Subcutaneous abdominal adipose tissue (tissue), 5 donors: Measurements from ENCODE around the gene RBMS3.

Source experiments
- H3K27ac ChIP-seq: one replicate; pipeline ENCODE4 v1.7.0; 2013; ENCODE audit warnings: low read depth, mild to moderate bottlenecking, inconsistent platforms, low read length, moderate library complexity
- H3K27me3 ChIP-seq, 5 donors: one replicate each; pipeline ENCODE4 v1.7.0; 2013; ENCODE audit warnings: low read length in 5 of 5, inconsistent platforms in 1 of 5; ENCODE audit not compliant: control insufficient read depth in 5 of 5, insufficient read depth in 4 of 5
- H3K36me3 ChIP-seq, 5 donors: one replicate each; pipeline ENCODE4 v1.7.0; 2013; ENCODE audit warnings: low read length in 5 of 5; ENCODE audit not compliant: control insufficient read depth in 5 of 5, insufficient read depth in 5 of 5
- H3K4me1 ChIP-seq, 5 donors: one replicate each; pipeline ENCODE4 v1.7.0; 2013; ENCODE audit warnings: low read length in 5 of 5, mild to moderate bottlenecking in 3 of 5, moderate library complexity in 1 of 5; ENCODE audit not compliant: control insufficient read depth in 5 of 5, insufficient read depth in 5 of 5
- H3K4me3 ChIP-seq, 5 donors: one replicate each; pipeline ENCODE4 v1.7.0; 2013; ENCODE audit warnings: low read length in 5 of 5, low read depth in 1 of 5
- H3K9ac ChIP-seq, 5 donors: one replicate each; pipeline ENCODE4 v1.7.0; 2013; ENCODE audit warnings: low read length in 5 of 5, mild to moderate bottlenecking in 4 of 5, moderate library complexity in 3 of 5
- H3K9me3 ChIP-seq, 5 donors: one replicate each; pipeline ENCODE4 v1.7.0; 2013; ENCODE audit warnings: low read length in 5 of 5; ENCODE audit not compliant: control insufficient read depth in 5 of 5
- donor health status: healthy.
- donor health status: healthy.
- donor health status: healthy.
- donor health status: healthy.
- donor health status: healthy.

Gene RBMS3

GRCh38 chr3:29870136-29870535, 589.3 kb downstream of the RBMS3 start:
- no peaks in the 10 kb centered on the region for H3K27me3 ChIP-seq
- no peak overlapping the region for H3K4me3 ChIP-seq
- no peaks in the 10 kb centered on the region for H3K4me1 ChIP-seq
- H3K36me3 ChIP-seq = peaks cover 0 to 11% (median 2%) of the 10 kb centered on the region in 5 donors
- no peak overlapping the region for H3K9ac ChIP-seq
- H3K9me3 ChIP-seq = peaks cover 0 to 10% (median 0%) of the 10 kb centered on the region in 5 donors
- no peak overlapping the region for H3K27ac ChIP-seq

- H3K4me3 ChIP-seq = no peak overlapping the region
- no peak overlapping the region for H3K9ac ChIP-seq
- H3K4me1 ChIP-seq = no peaks in the 10 kb centered on the region
- H3K27me3 ChIP-seq = no peaks in the 10 kb centered on the region
- H3K36me3 ChIP-seq = peaks cover 0 to 11% (median 2%) of the 10 kb centered on the region in 5 donors
- no peak overlapping the region for H3K27ac ChIP-seq
- H3K9me3 ChIP-seq = peaks cover 0 to 10% (median 0%) of the 10 kb centered on the region in 5 donors
These were observed 590.2 kb downstream of the RBMS3 start for GRCh38 chr3:29871087-29871486.

- Histone ChIP-seq H3K4me3 (no peak overlapping the region), H3K9me3 (no peaks in the 10 kb centered on the region), H3K27ac (no peak overlapping the region), H3K36me3 (no peaks in the 10 kb centered on the region), H3K27me3 (no peaks in the 10 kb centered on the region), H3K4me1 (no peaks in the 10 kb centered on the region), H3K9ac (no peak overlapping the region)
These were observed 599.9 kb downstream of the RBMS3 start for GRCh38 chr3:29880809-29881208.

GRCh38 chr3:29887451-29887850, 606.6 kb downstream of the RBMS3 start:
- no peak overlapping the region for H3K4me3 ChIP-seq
- no peaks in the 10 kb centered on the region for H3K4me1 ChIP-seq
- H3K27me3 ChIP-seq = no peaks in the 10 kb centered on the region
- H3K9ac ChIP-seq = no peak overlapping the region
- H3K27ac ChIP-seq = no peak overlapping the region
- no peaks in the 10 kb centered on the region for H3K9me3 ChIP-seq
- H3K36me3 ChIP-seq = peaks cover 0 to 8% (median 2%) of the 10 kb centered on the region in 5 donors

GRCh38 chr3:29889215-29889614, 608.3 kb downstream of the RBMS3 start:
- Histone ChIP-seq H3K4me3 (no peak overlapping the region), H3K9me3 (no peaks in the 10 kb centered on the region), H3K36me3 (peaks cover 0 to 8% (median 2%) of the 10 kb centered on the region in 5 donors)

GRCh38 chr3:29890801-29891200, 609.9 kb downstream of the RBMS3 start:
- Histone ChIP-seq H3K27ac (no peak overlapping the region), H3K4me1 (no peaks in the 10 kb centered on the region), H3K9ac (no peak overlapping the region), H3K4me3 (no peak overlapping the region), H3K27me3 (no peaks in the 10 kb centered on the region), H3K36me3 (peaks cover 0 to 8% (median 2%) of the 10 kb centered on the region in 5 donors), H3K9me3 (no peaks in the 10 kb centered on the region)

More at GRCh38 chr3:29889215-29889614, 608.3 kb downstream of the RBMS3 start:
- H3K27ac ChIP-seq = no peak overlapping the region
- no peak overlapping the region for H3K9ac ChIP-seq
- no peaks in the 10 kb centered on the region for H3K27me3 ChIP-seq
- H3K4me1 ChIP-seq = no peaks in the 10 kb centered on the region

GRCh38 chr3:29892976-29893554, 612.2 kb downstream of the RBMS3 start:
- Histone ChIP-seq H3K9me3 (no peaks in the 10 kb centered on the region), H3K27ac (no peak overlapping the region), H3K4me3 (no peak overlapping the region), H3K36me3 (peaks cover 0 to 12% (median 3%) of the 10 kb centered on the region in 5 donors), H3K27me3 (no peaks in the 10 kb centered on the region), H3K9ac (no peak overlapping the region), H3K4me1 (no peaks in the 10 kb centered on the region)

GRCh38 chr3:29896856-29897255, 616.0 kb downstream of the RBMS3 start:
- Histone ChIP-seq H3K36me3 (peaks cover 0 to 17% (median 3%) of the 10 kb centered on the region in 5 donors), H3K4me3 (no peak overlapping the region), H3K9ac (no peak overlapping the region), H3K27ac (no peak overlapping the region), H3K4me1 (peaks cover 0 to 12% (median 5%) of the 10 kb centered on the region in 5 donors), H3K9me3 (no peaks in the 10 kb centered on the region), H3K27me3 (no peaks in the 10 kb centered on the region)

- H3K4me3 ChIP-seq = no peak overlapping the region
These were observed 617.5 kb downstream of the RBMS3 start for GRCh38 chr3:29898171-29898965.

GRCh38 chr3:29899021-29899420, 618.1 kb downstream of the RBMS3 start:
- H3K27ac ChIP-seq = no peak overlapping the region
- peaks cover 0 to 17% (median 3%) of the 10 kb centered on the region in 5 donors for H3K36me3 ChIP-seq
- H3K27me3 ChIP-seq = no peaks in the 10 kb centered on the region
- H3K9ac ChIP-seq = no peak overlapping the region
- H3K4me1 ChIP-seq = peaks cover 0 to 12% (median 5%) of the 10 kb centered on the region in 5 donors
- H3K4me3 ChIP-seq = no peak overlapping the region
- H3K9me3 ChIP-seq = no peaks in the 10 kb centered on the region

More at GRCh38 chr3:29898171-29898965, 617.5 kb downstream of the RBMS3 start:
- Histone ChIP-seq H3K9ac (no peak overlapping the region), H3K27me3 (no peaks in the 10 kb centered on the region), H3K9me3 (no peaks in the 10 kb centered on the region), H3K36me3 (peaks cover 0 to 17% (median 3%) of the 10 kb centered on the region in 5 donors), H3K27ac (no peak overlapping the region), H3K4me1 (peaks cover 0 to 12% (median 5%) of the 10 kb centered on the region in 5 donors)
